Brain microvascular endothelial cell (primary cell): Measurements from ENCODE around the gene NCAM1.

ENCODE experiments used
- DNase-seq: peaks from one replicate; pipeline ENCODE4 v3.0.0-alpha.2; 2020
- H3K27ac ChIP-seq: fragments of 250-450 bp; sonication (Bioruptor Pico); 2 replicates; pipeline ENCODE4 v1.5.1; 2020; ENCODE audit warnings: mild to moderate bottlenecking, moderate library complexity
- H3K27me3 ChIP-seq: fragments of 250-450 bp; sonication (Bioruptor Pico); replicated peaks from 2 replicates; pipeline ENCODE4 v1.5.1; 2020; ENCODE audit warnings: mild to moderate bottlenecking
- H3K36me3 ChIP-seq: fragments of 250-450 bp; sonication (Bioruptor Pico); replicated peaks from 2 replicates; pipeline ENCODE4 v1.5.1; 2020; ENCODE audit warnings: mild to moderate bottlenecking
- H3K4me3 ChIP-seq: 2 replicates; pipeline ENCODE4 v1.5.1; 2011; ENCODE audit warnings: low read depth, mild to moderate bottlenecking, control low read depth, low read length, moderate library complexity
- in situ Hi-C: cut with HindIII; loops from 2 replicates; pipeline ENCODE4 v1.10.0; 2017; ENCODE audit warnings: low sequenced_read_pairs, low pct_ligation_motif_present
- TF ChIP-seq, protein P1 (sequence below): IDR thresholded peaks from 2 replicates; pipeline ENCODE4 v1.5.1; 2011; ENCODE audit warnings: low read depth, mild to moderate bottlenecking, moderate library complexity, low read length, control low read depth, inconsistent platforms; ENCODE audit errors: missing control alignments

NCAM1 gene

DNA sequence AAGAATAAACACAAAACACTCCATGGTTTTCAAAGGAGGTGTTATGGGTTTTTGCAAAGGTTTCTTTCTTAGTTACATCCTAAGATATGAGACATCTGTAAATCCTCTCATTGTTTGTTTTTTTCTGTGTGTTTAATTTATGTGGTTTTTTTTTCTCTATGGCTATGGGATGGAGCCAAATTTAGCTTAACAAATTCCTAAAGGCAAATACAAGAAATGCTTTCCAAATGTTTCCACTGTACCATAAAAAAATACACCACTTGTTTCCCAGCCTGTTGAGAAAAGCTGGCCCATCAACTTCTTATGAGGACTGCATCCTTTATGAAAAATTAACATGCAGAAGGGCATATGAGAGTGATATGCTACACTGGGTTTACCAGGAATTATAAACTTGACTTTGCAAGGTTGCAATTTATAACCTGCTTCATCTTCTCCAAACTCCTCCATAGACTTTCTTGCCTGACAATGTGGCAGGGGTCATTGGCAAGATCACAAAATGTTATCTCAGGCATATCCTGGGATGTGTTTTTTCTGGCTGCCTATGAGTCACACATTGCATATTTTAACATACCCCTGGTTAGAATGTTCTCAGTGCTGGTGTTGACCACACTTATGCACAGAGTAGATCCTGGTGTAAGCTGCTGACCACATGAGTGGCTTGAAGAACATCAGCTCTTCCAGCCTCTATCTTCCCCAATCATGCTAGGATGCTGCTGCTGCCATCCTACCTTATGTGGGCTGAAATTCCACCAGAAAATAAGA is 215.6 kb downstream of the NCAM1 start:
- Histone ChIP-seq H3K4me3 (no peak overlapping the region), H3K36me3 (no peaks in the 10 kb centered on the region), H3K27me3 (no peaks in the 10 kb centered on the region), H3K27ac (no peak overlapping the region)
- TF ChIP-seq, protein P1, sequence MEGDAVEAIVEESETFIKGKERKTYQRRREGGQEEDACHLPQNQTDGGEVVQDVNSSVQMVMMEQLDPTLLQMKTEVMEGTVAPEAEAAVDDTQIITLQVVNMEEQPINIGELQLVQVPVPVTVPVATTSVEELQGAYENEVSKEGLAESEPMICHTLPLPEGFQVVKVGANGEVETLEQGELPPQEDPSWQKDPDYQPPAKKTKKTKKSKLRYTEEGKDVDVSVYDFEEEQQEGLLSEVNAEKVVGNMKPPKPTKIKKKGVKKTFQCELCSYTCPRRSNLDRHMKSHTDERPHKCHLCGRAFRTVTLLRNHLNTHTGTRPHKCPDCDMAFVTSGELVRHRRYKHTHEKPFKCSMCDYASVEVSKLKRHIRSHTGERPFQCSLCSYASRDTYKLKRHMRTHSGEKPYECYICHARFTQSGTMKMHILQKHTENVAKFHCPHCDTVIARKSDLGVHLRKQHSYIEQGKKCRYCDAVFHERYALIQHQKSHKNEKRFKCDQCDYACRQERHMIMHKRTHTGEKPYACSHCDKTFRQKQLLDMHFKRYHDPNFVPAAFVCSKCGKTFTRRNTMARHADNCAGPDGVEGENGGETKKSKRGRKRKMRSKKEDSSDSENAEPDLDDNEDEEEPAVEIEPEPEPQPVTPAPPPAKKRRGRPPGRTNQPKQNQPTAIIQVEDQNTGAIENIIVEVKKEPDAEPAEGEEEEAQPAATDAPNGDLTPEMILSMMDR, result no peak
- in situ Hi-C loops, result no loop called here
- DNase-seq, result peak; percentile 64

DNA sequence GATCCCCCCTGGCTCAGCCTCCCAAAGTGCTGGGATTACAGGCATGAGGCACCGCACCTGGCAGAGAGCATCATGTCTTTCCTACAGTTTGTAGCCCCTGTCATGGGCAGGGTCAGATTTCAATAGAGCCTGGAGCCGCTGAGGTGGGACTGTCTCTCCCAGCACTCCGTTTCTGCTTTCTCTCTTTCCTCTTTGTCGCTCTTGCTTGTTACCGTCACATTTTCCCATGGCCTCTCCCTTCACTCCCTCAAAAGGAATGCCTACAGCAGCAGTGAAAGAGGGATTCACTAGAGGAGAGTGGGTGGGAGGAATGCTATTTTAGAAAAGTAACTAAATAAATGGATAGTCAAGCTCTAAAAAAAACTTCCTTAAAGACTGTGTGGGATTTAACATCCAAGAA is 216.5 kb downstream of the NCAM1 start:
- Histone ChIP-seq H3K27me3 (no peaks in the 10 kb centered on the region), H3K4me3 (no peak overlapping the region), H3K36me3 (no peaks in the 10 kb centered on the region), H3K27ac (no peak overlapping the region)
- in situ Hi-C loops, result no loop called here
- TF ChIP-seq, protein P1, result no peak
- no peak for DNase-seq

DNA sequence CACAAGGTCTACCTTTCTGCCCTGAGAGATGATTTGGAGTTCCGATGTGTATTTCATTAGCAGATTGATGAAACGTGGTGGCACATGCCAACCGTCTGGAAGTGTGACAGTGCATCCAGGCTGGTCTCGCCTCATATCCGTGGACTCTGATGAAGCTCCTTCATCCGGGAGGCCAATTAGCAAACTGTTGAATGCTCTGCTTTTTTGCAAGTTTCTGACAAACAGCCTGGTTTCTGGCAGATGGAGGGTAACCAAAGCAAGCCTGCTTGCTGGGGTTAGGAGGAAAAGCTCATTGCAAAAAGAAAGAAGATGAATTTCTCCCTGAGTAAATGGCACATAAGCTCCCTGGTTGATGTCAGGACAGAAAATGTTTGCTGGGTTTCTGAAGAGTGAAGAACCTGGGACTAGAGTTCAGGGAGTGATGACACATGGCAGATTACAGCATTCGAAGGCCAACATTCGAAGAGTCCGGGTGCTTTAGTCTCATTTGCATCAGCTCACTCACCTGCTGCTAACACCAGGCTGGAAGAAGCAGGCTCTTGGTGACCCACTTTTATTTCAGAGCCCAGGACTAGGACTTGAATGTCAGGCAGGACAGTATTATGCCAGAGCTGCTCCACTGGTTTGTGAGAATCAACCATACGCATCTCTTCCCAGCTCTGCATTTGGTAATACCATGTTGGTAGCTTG is 217.3 kb downstream of the NCAM1 start:
- Histone ChIP-seq H3K4me3 (no peak overlapping the region), H3K36me3 (no peaks in the 10 kb centered on the region)
- in situ Hi-C loops, result no loop called here

DNA sequence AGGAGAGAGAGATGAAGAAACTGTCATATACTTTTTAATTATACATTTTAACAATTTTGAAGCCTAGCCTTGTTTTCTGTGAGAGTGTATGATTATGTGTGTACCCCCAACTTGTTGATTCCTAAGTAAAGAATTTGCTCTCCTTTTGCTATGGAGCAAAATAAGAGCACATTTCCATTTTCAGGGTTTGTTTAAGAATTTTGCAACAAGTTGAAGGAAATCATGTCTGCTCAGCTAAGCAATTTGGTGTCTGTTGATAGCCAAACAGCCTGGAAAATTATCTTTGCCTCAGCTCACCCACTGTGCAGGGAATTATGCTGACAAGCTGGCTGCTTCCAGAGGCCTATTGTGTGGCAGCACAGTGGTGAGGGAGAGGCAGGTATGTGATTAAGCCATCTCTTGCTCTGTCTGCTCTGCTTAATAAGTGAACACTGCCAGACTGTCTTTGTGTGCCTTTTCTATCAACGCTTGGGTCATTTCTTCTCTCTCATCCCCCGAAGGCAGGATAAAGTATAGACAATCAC is 218.0 kb downstream of the NCAM1 start:
- in situ Hi-C loops, result no loop called here
- TF ChIP-seq, protein P1, result no peak
- Histone ChIP-seq H3K4me3 (no peak overlapping the region), H3K27ac (no peak overlapping the region), H3K27me3 (no peaks in the 10 kb centered on the region), H3K36me3 (no peaks in the 10 kb centered on the region)
- DNase-seq, result no peak

More for the DNA sequence above, 217.3 kb downstream of the NCAM1 start:
- TF ChIP-seq, protein P1, result no peak
- Histone ChIP-seq H3K27ac (no peak overlapping the region), H3K27me3 (no peaks in the 10 kb centered on the region)
- no peak for DNase-seq

DNA sequence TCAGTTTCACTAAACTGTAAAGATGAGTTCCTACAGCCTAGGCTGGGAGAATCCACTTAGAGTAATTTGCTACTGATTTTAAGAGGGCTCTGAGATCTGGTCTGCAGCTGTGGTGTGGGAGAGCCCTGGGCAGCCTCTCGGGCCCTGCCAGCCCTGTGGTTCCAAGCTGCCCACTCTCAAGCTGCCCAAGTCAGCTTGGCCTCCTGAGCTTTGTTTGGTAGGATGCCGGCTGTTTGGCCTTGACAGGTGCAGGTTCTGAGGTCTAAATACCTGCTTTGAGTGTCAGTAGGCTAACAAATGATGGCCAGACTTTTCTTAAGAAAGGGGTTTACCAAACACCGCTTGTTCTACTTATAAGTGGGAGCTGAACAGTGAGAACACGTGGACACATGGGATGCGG is 219.9 kb downstream of the NCAM1 start:
- DNase-seq, result no peak
- Histone ChIP-seq H3K36me3 (no peaks in the 10 kb centered on the region), H3K4me3 (no peak overlapping the region), H3K27me3 (no peaks in the 10 kb centered on the region), H3K27ac (no peak overlapping the region)
- in situ Hi-C loops, result no loop called here
- TF ChIP-seq, protein P1, result no peak
